Fibroblast of peridontal ligament (primary cell): ENCODE measurements around the gene MPND.

Source experiments
- DNase-seq: peaks from one replicate; pipeline ENCODE4 v3.0.0-alpha.2; 2010; ENCODE audit errors: extremely low read depth

The MPND gene

GRCh38 chr19:4343370-4344307, at the start of gene MPND:
MPND (plus strand) TSS chr19:4343562; CDS start chr19:4343594, 32 bp downstream.
- DNase-seq: peak; percentile 60

GRCh38 chr19:4294389-4294788, 49.0 kb upstream of the MPND start:
- DNase-seq: no peak

- peak; percentile 15 for DNase-seq
These were observed 47.2 kb upstream of the MPND start for GRCh38 chr19:4295972-4296771.

- DNase-seq: no peak
These were observed 45.2 kb upstream of the MPND start for GRCh38 chr19:4297901-4298809.

GRCh38 chr19:4298810-4299550, 44.4 kb upstream of the MPND start:
- DNase-seq: no peak

DNA sequence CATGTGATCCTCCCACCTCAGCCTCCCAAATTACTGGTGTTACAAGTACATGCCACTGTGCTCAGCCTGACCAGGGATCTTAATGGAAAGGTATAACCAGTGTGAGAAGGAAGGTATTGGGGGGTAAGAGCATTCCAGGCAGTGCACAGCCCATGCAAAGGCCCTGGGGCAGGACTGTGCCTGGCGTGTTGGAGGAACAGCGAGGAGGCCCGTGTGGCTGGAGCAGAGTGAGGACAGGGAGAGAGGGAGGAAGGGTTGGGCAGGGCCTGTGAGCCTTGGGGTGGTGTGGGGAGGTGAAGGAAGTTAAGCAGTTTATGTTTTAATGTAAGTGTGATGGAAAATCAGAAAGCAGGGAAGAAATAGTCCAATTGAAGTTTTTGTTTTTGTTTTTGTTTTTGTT, 42.8 kb upstream of the MPND start:
- no peak for DNase-seq

DNA sequence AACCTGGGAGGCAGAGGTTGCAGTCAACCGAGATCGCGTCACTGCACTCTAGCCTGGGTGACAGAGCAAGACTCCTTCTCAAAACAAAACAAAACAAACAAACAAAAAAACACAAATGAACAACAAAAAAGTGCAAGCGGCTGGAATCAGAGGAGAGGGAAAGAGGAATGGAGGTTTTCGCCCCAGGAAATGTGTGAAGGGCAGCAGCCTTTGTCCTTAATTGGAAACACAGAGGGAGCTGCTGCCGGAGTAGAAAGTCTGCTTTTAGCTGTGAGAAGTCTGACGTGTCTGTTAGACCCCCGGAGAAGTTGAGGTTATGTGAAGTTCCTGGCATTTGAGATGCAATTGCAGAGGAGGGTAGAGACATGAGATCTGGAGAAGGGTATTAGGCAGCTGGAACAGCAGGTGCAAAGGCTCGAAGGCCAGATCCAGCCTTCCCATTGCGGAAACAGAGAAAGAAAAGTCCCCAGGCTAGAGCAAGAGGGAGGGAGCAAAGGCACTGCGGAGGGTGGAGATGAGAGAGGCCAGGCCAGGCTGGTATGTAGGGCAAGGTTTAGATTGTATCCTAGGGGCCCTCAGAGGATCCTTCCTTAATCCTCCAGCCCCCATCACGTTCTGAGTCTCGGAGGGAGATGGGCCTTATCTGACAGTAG, 41.6 kb upstream of the MPND start:
- DNase-seq: no peak

GRCh38 chr19:4302243-4302640, 41.1 kb upstream of the MPND start, which contains the start of gene TMIGD2:
TMIGD2 (minus strand) TSS chr19:4302389; CDS start chr19:4302385, 4 bp downstream.
- no peak for DNase-seq

- no peak for DNase-seq
These were observed 39.4 kb upstream of the MPND start for GRCh38 chr19:4303819-4304537.

DNA sequence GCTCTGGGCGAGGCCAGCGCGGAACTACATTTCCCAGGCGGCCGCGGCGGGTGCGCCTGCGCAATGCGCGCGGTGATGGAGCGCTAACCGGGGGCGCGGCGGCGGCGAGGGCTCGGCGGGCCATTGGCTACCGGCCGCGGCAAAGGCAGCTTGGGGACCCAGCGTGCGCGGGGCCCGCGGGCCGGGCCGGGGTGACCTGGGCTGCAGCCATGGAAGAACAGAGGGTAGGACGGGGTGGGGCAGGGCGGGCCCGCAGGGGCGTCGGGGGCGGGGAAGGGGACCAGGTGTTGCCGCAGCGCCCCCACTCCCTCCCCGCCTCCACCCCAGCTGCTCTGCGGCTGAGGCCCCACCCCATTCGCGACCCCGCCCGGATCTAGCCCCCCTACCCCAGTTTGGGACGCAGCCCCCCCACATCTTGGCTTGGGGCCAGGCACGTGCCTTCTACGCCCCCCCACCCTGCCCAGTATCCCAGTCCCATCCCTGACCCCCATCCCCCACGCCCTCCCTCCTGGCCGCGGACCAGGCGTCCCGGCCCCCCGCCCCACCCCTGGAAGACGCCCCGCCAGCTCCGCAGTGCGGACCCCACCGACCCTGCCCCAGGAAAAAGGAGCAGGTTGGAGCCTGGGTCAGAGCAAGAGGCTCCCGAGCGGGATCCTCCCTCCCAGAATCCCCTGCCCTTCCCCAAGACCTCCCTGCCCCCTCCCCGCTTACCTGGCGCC, 38.7 kb upstream of the MPND start, which contains the start of gene FSD1:
Gene FSD1, plus strand, starts transcription at position 61 of the 719 bp plus-strand sequence. Its CDS starts 149 bp downstream, at position 210.
- peak; percentile 27 for DNase-seq

DNA sequence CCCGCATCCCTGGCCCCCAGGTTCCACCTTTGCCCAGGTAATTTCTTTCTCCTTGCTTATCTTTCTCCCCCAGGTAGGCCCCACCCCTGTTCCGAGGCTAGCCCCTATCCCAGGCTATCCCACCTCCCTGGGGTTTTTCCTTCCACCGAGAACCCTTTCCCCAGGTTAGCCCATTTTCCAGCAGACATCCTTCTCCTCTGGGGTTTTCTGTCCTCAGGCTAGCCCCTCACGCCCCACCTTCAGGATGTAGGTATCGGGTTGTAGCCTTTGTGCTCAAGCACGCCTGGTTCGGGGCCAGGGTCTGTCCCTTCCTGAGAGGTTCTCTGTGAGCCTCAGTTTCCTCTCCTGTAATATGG, 38.1 kb upstream of the MPND start:
- no peak for DNase-seq

- no peak for DNase-seq
These were observed 37.7 kb upstream of the MPND start for GRCh38 chr19:4305659-4306058.

DNA sequence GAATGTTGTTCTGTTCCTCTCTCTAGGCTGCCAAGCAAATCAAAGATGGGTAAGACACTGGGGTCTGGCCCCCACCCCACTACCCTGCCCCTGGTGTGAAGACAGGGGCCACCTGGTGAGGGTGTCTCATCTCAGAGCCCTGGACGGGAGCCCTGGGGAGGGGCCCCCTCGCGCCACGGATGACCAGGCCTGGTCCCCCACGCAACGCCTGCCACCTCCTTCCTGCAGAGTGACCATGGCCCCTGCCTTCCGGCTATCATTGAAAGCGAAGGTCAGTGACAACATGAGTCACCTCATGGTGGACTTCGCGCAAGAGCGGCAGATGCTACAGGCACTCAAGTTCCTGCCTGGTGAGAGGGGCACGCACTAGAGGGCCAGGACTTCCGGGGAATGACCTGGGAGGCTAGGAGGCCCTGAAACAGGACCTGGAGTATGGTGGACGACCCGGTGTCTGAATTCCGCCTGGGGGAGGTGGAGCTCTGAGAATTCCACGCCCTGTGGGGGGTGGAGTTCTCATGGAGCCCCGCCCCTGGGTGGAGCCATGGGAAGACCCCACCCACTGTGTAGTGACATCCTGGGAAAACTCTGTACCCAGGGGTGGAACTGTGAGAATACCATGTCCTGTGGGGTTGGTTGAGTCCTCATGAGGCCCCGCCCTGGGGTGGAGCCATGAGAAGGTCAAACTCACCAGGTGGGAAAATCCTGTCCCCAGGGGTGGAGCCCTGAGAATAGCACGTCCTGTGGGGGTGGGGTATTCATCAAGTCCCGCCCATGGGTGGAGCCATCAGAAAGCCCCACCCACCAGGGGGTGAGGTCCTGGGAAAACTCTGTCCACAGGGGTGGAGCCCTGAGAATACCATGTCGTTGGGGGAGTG, 32.9 kb upstream of the MPND start:
- no peak for DNase-seq

GRCh38 chr19:4313847-4314490, 29.4 kb upstream of the MPND start:
- no peak for DNase-seq

DNA sequence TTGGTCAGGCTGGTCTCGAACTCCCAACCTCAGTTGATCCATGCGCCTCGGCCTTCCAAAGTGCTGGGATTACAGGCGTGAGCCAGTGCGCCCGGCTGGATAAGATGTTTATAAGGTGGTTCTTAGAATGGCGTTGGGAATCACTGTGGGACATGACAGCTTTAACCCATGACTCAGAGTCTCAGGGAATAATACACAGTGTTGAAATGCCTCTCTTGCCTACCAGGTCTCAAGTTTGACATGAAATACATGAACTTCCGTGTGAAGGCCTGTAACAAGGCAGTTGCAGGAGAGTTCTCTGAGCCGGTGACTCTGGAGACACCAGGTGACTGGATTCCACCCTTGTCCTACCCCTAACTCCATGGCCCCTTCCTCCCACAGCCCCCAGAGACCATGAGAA, 26.4 kb upstream of the MPND start:
- no peak for DNase-seq

DNA sequence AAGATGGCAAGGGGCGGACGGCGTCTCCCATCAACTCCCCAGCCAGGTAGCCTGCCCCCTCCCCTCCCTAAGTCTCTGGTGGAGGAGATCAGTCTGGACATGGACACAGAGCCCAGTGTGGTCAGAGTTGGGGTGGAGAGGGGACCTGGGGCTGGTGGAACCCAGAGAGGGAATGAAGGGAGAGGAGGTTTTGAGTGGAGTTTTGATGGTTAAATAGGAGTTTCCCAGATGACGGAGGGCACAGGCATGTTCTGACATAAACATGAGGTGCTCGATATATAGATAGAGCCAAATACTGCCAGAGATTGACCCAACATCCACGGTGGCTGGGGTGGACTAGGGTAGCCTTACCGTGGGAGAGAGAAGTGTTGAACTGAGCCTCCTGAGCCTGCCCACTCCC, 24.9 kb upstream of the MPND start:
- DNase-seq: no peak

- DNase-seq: no peak
These were observed 24.2 kb upstream of the MPND start for GRCh38 chr19:4319067-4319718.
